Vagina (tissue), 2 donors: ENCODE measurements around the gene ZNF804A.

Source experiments
- CTCF ChIP-seq, 3 experiments: fragments of 450-650 bp in 2 of 3; fragments of 200-600 bp in 1 of 3; sonication (generic) in 1 of 3; IDR thresholded peaks; one replicate each; pipeline ENCODE4 v1.5.1; 2017 to 2019; ENCODE audit warnings: antibody characterized with exemption in 3 of 3, mild to moderate bottlenecking in 2 of 3, moderate library complexity in 2 of 3
- POLR2A ChIP-seq, 2 donors: fragments of 450-650 bp; IDR thresholded peaks; one replicate each; pipeline ENCODE4 v1.6.1; 2017; ENCODE audit warnings: antibody characterized with exemption in 2 of 2, mild to moderate bottlenecking in 2 of 2, moderate library complexity in 2 of 2
- POLR2AphosphoS5 ChIP-seq, 2 donors: sonication (generic); formaldehyde crosslinking; IDR thresholded peaks; one replicate each; pipeline ENCODE4 v1.9.0; 2017; ENCODE audit warnings: antibody characterized with exemption in 2 of 2, mild to moderate bottlenecking in 2 of 2, low read depth in 1 of 2; ENCODE audit not compliant: insufficient read depth in 1 of 2

- TF ChIP-seq CTCF (IDR thresholded peaks at IDR 0.05): no peak
- no peak for TF ChIP-seq POLR2A (IDR thresholded peaks at IDR 0.05)
- no peak for TF ChIP-seq POLR2AphosphoS5 (IDR thresholded peaks at IDR 0.05; ENCODE audit: insufficient read depth in 1 of 2, low read depth in 1 of 2)
These were observed 9.1 kb upstream of the ZNF804A start for GRCh38 chr2:184589261-184589660.
